ENCODE measurements around the gene MBOAT1.
"Not testable (repeated sequence)": the region's sequence is repeated elsewhere in the genome, so short reads cannot be mapped to it uniquely, and the experiment has no call there.

The MBOAT1 gene

GRCh38 chr6:20159098-20159497 lies 53.2 kb downstream of the MBOAT1 start:
- no peaks in the 10 kb centered on the region for H3K36me3 Mint-ChIP-seq
- H3K27ac Mint-ChIP-seq, result no peak overlapping the region
- no peaks in the 10 kb centered on the region for H3K27me3 Mint-ChIP-seq
- no peak for ATAC-seq (replicated peaks)
- H3K4me1 Mint-ChIP-seq, result no peaks in the 10 kb centered on the region
- no peak for DNase-seq
- peaks cover 0 to 2% of the 10 kb centered on the region in 2 donors for H3K9me3 Mint-ChIP-seq
- H3K4me3 Mint-ChIP-seq, result no peak overlapping the region

- peaks cover 0 to 2% of the 10 kb centered on the region in 2 donors for H3K9me3 Mint-ChIP-seq
- no peak for ATAC-seq (replicated peaks)
These were observed 53.6 kb downstream of the MBOAT1 start for GRCh38 chr6:20158676-20159075.

GRCh38 chr6:20156824-20157223 lies 55.4 kb downstream of the MBOAT1 start:
- ATAC-seq (replicated peaks) (no peak), DNase-seq (no peak)
- Mint-ChIP-seq H3K4me1 (no peaks in the 10 kb centered on the region), H3K36me3 (no peaks in the 10 kb centered on the region), H3K4me3 (no peak overlapping the region), H3K27me3 (no peaks in the 10 kb centered on the region), H3K27ac (no peak overlapping the region), H3K9me3 (peaks cover 0 to 2% of the 10 kb centered on the region in 2 donors)

More at GRCh38 chr6:20158676-20159075, 53.6 kb downstream of the MBOAT1 start:
- Mint-ChIP-seq H3K4me1 (no peaks in the 10 kb centered on the region), H3K27me3 (no peaks in the 10 kb centered on the region), H3K27ac (no peak overlapping the region), H3K4me3 (no peak overlapping the region), H3K36me3 (no peaks in the 10 kb centered on the region)
- no peak for DNase-seq

GRCh38 chr6:20154753-20155152 lies 57.5 kb downstream of the MBOAT1 start:
- Mint-ChIP-seq H3K27ac (no peak overlapping the region), H3K9me3 (peaks cover 0 to 2% of the 10 kb centered on the region in 2 donors), H3K4me1 (no peaks in the 10 kb centered on the region), H3K4me3 (no peak overlapping the region), H3K27me3 (no peaks in the 10 kb centered on the region), H3K36me3 (peaks cover 0 to 3% of the 10 kb centered on the region in 2 donors)
- no peak for DNase-seq
- ATAC-seq (replicated peaks), result no peak

- Mint-ChIP-seq H3K27ac (no peak overlapping the region), H3K36me3 (peaks cover 0 to 3% of the 10 kb centered on the region in 2 donors), H3K4me3 (no peak overlapping the region), H3K9me3 (no peaks in the 10 kb centered on the region), H3K27me3 (no peaks in the 10 kb centered on the region), H3K4me1 (no peaks in the 10 kb centered on the region)
- DNase-seq, result no peak
- no peak for ATAC-seq (replicated peaks)
These were observed 59.1 kb downstream of the MBOAT1 start for GRCh38 chr6:20153194-20153593.

GRCh38 chr6:20148433-20148832 lies 63.8 kb downstream of the MBOAT1 start:
- H3K4me1 Mint-ChIP-seq, result no peaks in the 10 kb centered on the region
- ATAC-seq (replicated peaks) (no peak), DNase-seq (no peak)
- peaks cover 3% of the 10 kb centered on the region in 2 donors for H3K9me3 Mint-ChIP-seq
- no peak overlapping the region for H3K27ac Mint-ChIP-seq
- H3K4me3 Mint-ChIP-seq, result no peak overlapping the region
- peaks cover 0 to 13% of the 10 kb centered on the region in 2 donors for H3K36me3 Mint-ChIP-seq
- no peaks in the 10 kb centered on the region for H3K27me3 Mint-ChIP-seq

GRCh38 chr6:20147469-20147868 lies 64.8 kb downstream of the MBOAT1 start:
- H3K27me3 Mint-ChIP-seq, result no peaks in the 10 kb centered on the region
- no peak overlapping the region for H3K4me3 Mint-ChIP-seq
- ATAC-seq (replicated peaks) (no peak), DNase-seq (no peak)
- peaks cover 3% of the 10 kb centered on the region in 2 donors for H3K9me3 Mint-ChIP-seq
- no peak overlapping the region for H3K27ac Mint-ChIP-seq
- peaks cover 0 to 13% of the 10 kb centered on the region in 2 donors for H3K36me3 Mint-ChIP-seq
- no peaks in the 10 kb centered on the region for H3K4me1 Mint-ChIP-seq

- not testable (repeated sequence) for DNase-seq; H3K4me3 Mint-ChIP-seq; ATAC-seq (replicated peaks); H3K27ac Mint-ChIP-seq; H3K4me1 Mint-ChIP-seq; H3K9me3 Mint-ChIP-seq; H3K27me3 Mint-ChIP-seq
- peaks cover 0 to 13% of the 10 kb centered on the region in 2 donors for H3K36me3 Mint-ChIP-seq
These were observed 65.4 kb downstream of the MBOAT1 start for GRCh38 chr6:20146831-20147230.

GRCh38 chr6:20146291-20146690 lies 66.0 kb downstream of the MBOAT1 start:
- Mint-ChIP-seq H3K27ac (no peak overlapping the region), H3K4me3 (no peak overlapping the region), H3K9me3 (peaks cover 3% of the 10 kb centered on the region in 2 donors), H3K36me3 (peaks cover 0 to 10% of the 10 kb centered on the region in 2 donors), H3K27me3 (no peaks in the 10 kb centered on the region), H3K4me1 (no peaks in the 10 kb centered on the region)
- no peak for ATAC-seq (replicated peaks)
- DNase-seq, result no peak

GRCh38 chr6:20142866-20143265 lies 69.4 kb downstream of the MBOAT1 start:
- ATAC-seq (replicated peaks) (no peak), DNase-seq (no peak)
- Mint-ChIP-seq H3K4me1 (no peaks in the 10 kb centered on the region), H3K27me3 (no peaks in the 10 kb centered on the region), H3K4me3 (no peak overlapping the region), H3K36me3 (peaks cover 0 to 10% of the 10 kb centered on the region in 2 donors), H3K9me3 (peaks cover 3% of the 10 kb centered on the region in 2 donors), H3K27ac (no peak overlapping the region)

GRCh38 chr6:20141931-20142330 lies 70.3 kb downstream of the MBOAT1 start:
- ATAC-seq (replicated peaks) (no peak), DNase-seq (no peak)
- peaks cover 0 to 6% of the 10 kb centered on the region in 2 donors for H3K36me3 Mint-ChIP-seq
- H3K4me1 Mint-ChIP-seq, result no peaks in the 10 kb centered on the region
- H3K27me3 Mint-ChIP-seq, result no peaks in the 10 kb centered on the region
- H3K9me3 Mint-ChIP-seq, result peaks cover under 1 to 3% of the 10 kb centered on the region in 2 donors
- H3K4me3 Mint-ChIP-seq, result no peak overlapping the region
- no peak overlapping the region for H3K27ac Mint-ChIP-seq

GRCh38 chr6:20139127-20139963 lies 72.9 kb downstream of the MBOAT1 start:
- H3K4me3 Mint-ChIP-seq; ATAC-seq (replicated peaks); H3K4me1 Mint-ChIP-seq; H3K36me3 Mint-ChIP-seq; DNase-seq; H3K9me3 Mint-ChIP-seq; H3K27me3 Mint-ChIP-seq; H3K27ac Mint-ChIP-seq: not testable (repeated sequence)

GRCh38 chr6:20137837-20138236 lies 74.4 kb downstream of the MBOAT1 start:
- H3K9me3 Mint-ChIP-seq, result no peaks in the 10 kb centered on the region
- no peak overlapping the region for H3K4me3 Mint-ChIP-seq
- no peak for DNase-seq
- H3K27ac Mint-ChIP-seq, result no peak overlapping the region
- no peaks in the 10 kb centered on the region for H3K36me3 Mint-ChIP-seq
- H3K4me1 Mint-ChIP-seq, result peaks cover 0 to 2% of the 10 kb centered on the region in 2 donors
- no peaks in the 10 kb centered on the region for H3K27me3 Mint-ChIP-seq
- no peak for ATAC-seq (replicated peaks)

- no peak overlapping the region for H3K27ac Mint-ChIP-seq
- H3K36me3 Mint-ChIP-seq, result no peaks in the 10 kb centered on the region
- H3K27me3 Mint-ChIP-seq, result no peaks in the 10 kb centered on the region
These were observed 75.0 kb downstream of the MBOAT1 start for GRCh38 chr6:20137240-20137639.

GRCh38 chr6:20135677-20136268 lies 76.5 kb downstream of the MBOAT1 start:
- Mint-ChIP-seq H3K36me3 (no peaks in the 10 kb centered on the region), H3K27ac (no peak overlapping the region), H3K4me1 (peaks cover 0 to 2% of the 10 kb centered on the region in 2 donors), H3K9me3 (no peaks in the 10 kb centered on the region), H3K27me3 (no peaks in the 10 kb centered on the region), H3K4me3 (no peak overlapping the region)
- DNase-seq (no peak), ATAC-seq (replicated peaks) (no peak)

More at GRCh38 chr6:20137240-20137639, 75.0 kb downstream of the MBOAT1 start:
- DNase-seq (no peak), ATAC-seq (replicated peaks) (no peak)
- Mint-ChIP-seq H3K9me3 (no peaks in the 10 kb centered on the region), H3K4me1 (peaks cover 0 to 2% of the 10 kb centered on the region in 2 donors), H3K4me3 (no peak overlapping the region)

Data from stimulated activated naive B cell treated with anti-CD40 and anti-IgM and Interleukin-4, amounts not matched to agents 10 μg/mL and 1 μg/mL and 100 μg/mL, for 72 hours (primary cell).